Caco-2 (cell line): ENCODE measurements around the gene FXR2. TPM values are rescaled to one million over a fixed set of nuclear protein-coding genes. Genes with fewer than 3 reads are reported as not detected.

Experiments
- BruUV-seq: library from RNA; stranded (reverse); fragments of 400-500 nt; replicated peaks from 2 replicates; lab custom pipeline; 2021; lab: Mats Ljungman, UMichigan
- CTCF ChIA-PET: fragments of 300-600 bp; sonication (Branson Sonifier 250); formaldehyde crosslinking; loops from one replicate; lab custom pipeline; 2022; ENCODE audit warnings: antibody characterized with exemption; lab: Charles Lee
- POLR2A ChIA-PET: fragments of 300-600 bp; sonication (Branson Sonifier 250); formaldehyde crosslinking; loops from one replicate; lab custom pipeline; 2022; ENCODE audit warnings: antibody characterized with exemption; lab: Charles Lee
- DNase-seq, 2 experiments: peaks; one replicate each; pipeline versions ENCODE4 v3.0.0 to v3.0.0-alpha.2; 2020 to 2022
- H3K27me3 ChIP-seq: replicated peaks from 2 replicates; pipeline ENCODE4 v1.6.0; 2011; ENCODE audit warnings: low read length; ENCODE audit not compliant: control insufficient read depth, insufficient read depth
- H3K36me3 ChIP-seq: 2 replicates; pipeline ENCODE4 v1.5.1; 2011; ENCODE audit warnings: low read length; ENCODE audit not compliant: control insufficient read depth, insufficient read depth
- H3K4me1 ChIP-seq: fragments of 250-450 bp; sonication (Bioruptor Pico); 2 replicates; pipeline ENCODE4 v1.5.1; 2020; ENCODE audit warnings: mild to moderate bottlenecking
- H3K4me3 ChIP-seq: 2 replicates; pipeline ENCODE4 v1.5.1; 2011; ENCODE audit warnings: low read depth, mild to moderate bottlenecking, control low read depth, low read length
- H3K9me3 ChIP-seq: fragments of 250-450 bp; sonication (Bioruptor Pico); 2 replicates; pipeline ENCODE4 v1.5.1; 2020; ENCODE audit warnings: mild to moderate bottlenecking, moderate library complexity
- H3K27ac Mint-ChIP-seq: one replicate; pipeline ENCODE4 v1.8.0; 2022; ENCODE audit warnings: mixed read lengths; ENCODE audit not compliant: unreplicated experiment
- H3K27me3 Mint-ChIP-seq: one replicate; pipeline ENCODE4 v1.8.0; 2022; ENCODE audit warnings: mixed read lengths; ENCODE audit not compliant: insufficient read depth, unreplicated experiment
- H3K36me3 Mint-ChIP-seq: one replicate; pipeline ENCODE4 v1.8.0; 2022; ENCODE audit warnings: mild to moderate bottlenecking, mixed read lengths; ENCODE audit not compliant: insufficient read depth, unreplicated experiment
- H3K4me1 Mint-ChIP-seq: one replicate; pipeline ENCODE4 v1.8.0; 2022; ENCODE audit warnings: low read depth, mixed read lengths; ENCODE audit not compliant: unreplicated experiment
- H3K4me3 Mint-ChIP-seq: one replicate; pipeline ENCODE4 v1.8.0; 2022; ENCODE audit warnings: mild to moderate bottlenecking, moderate library complexity, mixed read lengths; ENCODE audit not compliant: unreplicated experiment
- H3K9me3 Mint-ChIP-seq: one replicate; pipeline ENCODE4 v1.8.0; 2022; ENCODE audit warnings: mixed read lengths; ENCODE audit not compliant: unreplicated experiment
- intact Hi-C: fragments of 100-400 bp; cut with micrococcal nuclease; formaldehyde crosslinking; loops from one replicate; pipeline ENCODE4 v1.10.0; 2022; ENCODE audit not compliant: unreplicated experiment
- total RNA-seq: library from RNA; stranded (reverse); gene quantifications from 2 replicates; pipeline ENCODE4 v1.2.3, GENCODE V29; 2022
- TF ChIP-seq, protein P1 (sequence below), 2 experiments: fragments of 200-600 bp in 1 of 2; IDR thresholded peaks; 1 replicate in 1 of 2; 2 replicates in 1 of 2; pipeline versions ENCODE4 v1.5.1 to v1.8.0; 2011 to 2022; ENCODE audit warnings: antibody characterized with exemption in 1 of 2, control low read depth in 1 of 2, inconsistent platforms in 1 of 2, low read depth in 1 of 2, low read length in 1 of 2, mild to moderate bottlenecking in 1 of 2, moderate library complexity in 1 of 2; ENCODE audit not compliant: insufficient read depth in 1 of 2, severe bottlenecking in 1 of 2, unreplicated experiment in 1 of 2

Gene FXR2
- total RNA-seq, 1 experiment from 2014 or later, result 25.3 TPM

GRCh38 chr17:7573324-7574080 is 41.2 kb downstream of the FXR2 start:
- intact Hi-C loops, result loop anchor here (2.0 to 5.0 kb wide), 2 partner anchors 41 to 91 kb away; partner anchors contain the start of genes FXR2, POLR2A and SLC35G6

GRCh38 chr17:7572588-7573323 is 41.9 kb downstream of the FXR2 start:
- POLR2A ChIA-PET, result interaction anchor here (0.5 to 1.7 kb wide), 7 partner anchors 11 to 343 kb away, joined by 3 to 13 read pairs (median 5); partner anchors contain the start of genes MPDU1, NEURL4, TMEM256 and TP53
- Mint-ChIP-seq H3K9me3 (no peaks in the 10 kb centered on the region), H3K27me3 (no peaks in the 10 kb centered on the region), H3K36me3 (peaks cover 57% of the 10 kb centered on the region), H3K27ac (peak overlapping the region; percentile 99), H3K4me1 (peaks cover 1% of the 10 kb centered on the region), H3K4me3 (peak overlapping the region; percentile 92)
- TSS peak; percentile 9 for BruUV-seq
- Histone ChIP-seq H3K9me3 (no peaks in the 10 kb centered on the region), H3K4me3 (peak overlapping the region; percentile 98), H3K27me3 (no peaks in the 10 kb centered on the region), H3K4me1 (peaks cover 12% of the 10 kb centered on the region), H3K36me3 (no peaks in the 10 kb centered on the region; the same call in 1 of the 2 replicates)
- DNase-seq, result peak; percentile 96
- CTCF ChIA-PET, result no interaction called here
- TF ChIP-seq, protein P1, sequence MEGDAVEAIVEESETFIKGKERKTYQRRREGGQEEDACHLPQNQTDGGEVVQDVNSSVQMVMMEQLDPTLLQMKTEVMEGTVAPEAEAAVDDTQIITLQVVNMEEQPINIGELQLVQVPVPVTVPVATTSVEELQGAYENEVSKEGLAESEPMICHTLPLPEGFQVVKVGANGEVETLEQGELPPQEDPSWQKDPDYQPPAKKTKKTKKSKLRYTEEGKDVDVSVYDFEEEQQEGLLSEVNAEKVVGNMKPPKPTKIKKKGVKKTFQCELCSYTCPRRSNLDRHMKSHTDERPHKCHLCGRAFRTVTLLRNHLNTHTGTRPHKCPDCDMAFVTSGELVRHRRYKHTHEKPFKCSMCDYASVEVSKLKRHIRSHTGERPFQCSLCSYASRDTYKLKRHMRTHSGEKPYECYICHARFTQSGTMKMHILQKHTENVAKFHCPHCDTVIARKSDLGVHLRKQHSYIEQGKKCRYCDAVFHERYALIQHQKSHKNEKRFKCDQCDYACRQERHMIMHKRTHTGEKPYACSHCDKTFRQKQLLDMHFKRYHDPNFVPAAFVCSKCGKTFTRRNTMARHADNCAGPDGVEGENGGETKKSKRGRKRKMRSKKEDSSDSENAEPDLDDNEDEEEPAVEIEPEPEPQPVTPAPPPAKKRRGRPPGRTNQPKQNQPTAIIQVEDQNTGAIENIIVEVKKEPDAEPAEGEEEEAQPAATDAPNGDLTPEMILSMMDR (IDR thresholded peaks at IDR 0.05; ENCODE audit: insufficient read depth in 1 of 2, low read depth in 1 of 2, low read length in 1 of 2, severe bottlenecking in 1 of 2, unreplicated experiment in 1 of 2), result no peak
- intact Hi-C loops, result loop anchor here (2.0 to 5.0 kb wide), 2 partner anchors 42 to 90 kb away; partner anchors contain the start of genes FXR2, POLR2A and SLC35G6

More at GRCh38 chr17:7573324-7574080, 41.2 kb downstream of the FXR2 start:
- H3K4me1 Mint-ChIP-seq, result no peaks in the 10 kb centered on the region
- Histone ChIP-seq H3K4me1 (peaks cover 12% of the 10 kb centered on the region), H3K36me3 (no peaks in the 10 kb centered on the region; the same call in 1 of the 2 replicates), H3K27me3 (no peaks in the 10 kb centered on the region), H3K9me3 (no peaks in the 10 kb centered on the region), H3K4me3 (peak overlapping the region; percentile 98)
- peak overlapping the region; percentile 99 for H3K27ac Mint-ChIP-seq
- peaks cover 62% of the 10 kb centered on the region for H3K36me3 Mint-ChIP-seq
- ChIA-PET POLR2A (interaction anchor here (0.7 to 1.7 kb wide), 5 partner anchors 10 to 342 kb away, joined by 3 to 13 read pairs (median 7); partner anchors contain the start of genes MPDU1, TMEM256, TP53 and ZBTB4), CTCF (no interaction called here)
- H3K27me3 Mint-ChIP-seq, result no peaks in the 10 kb centered on the region
- peak; percentile 70 to 72 for DNase-seq
- H3K4me3 Mint-ChIP-seq, result peak overlapping the region; percentile 92
- TF ChIP-seq, protein P1 (IDR thresholded peaks at IDR 0.05; ENCODE audit: insufficient read depth in 1 of 2, low read depth in 1 of 2, low read length in 1 of 2, severe bottlenecking in 1 of 2, unreplicated experiment in 1 of 2), result no peak
- no peaks in the 10 kb centered on the region for H3K9me3 Mint-ChIP-seq
- no TSS peak for BruUV-seq

- intact Hi-C loops, result loop anchor here (2.0 to 5.0 kb wide), 2 partner anchors 43 to 90 kb away; partner anchors contain the start of genes FXR2, POLR2A and SLC35G6
- DNase-seq, result no peak
- H3K4me3 Mint-ChIP-seq, result peak overlapping the region; percentile 92
- BruUV-seq, result no TSS peak
- POLR2A ChIA-PET, result interaction anchor here (0.5 to 1.1 kb wide), 2 partner anchors 115 to 243 kb away, joined by 3 to 5 read pairs; partner anchors contain the start of genes NEURL4 and TP53
- TF ChIP-seq, protein P1 (IDR thresholded peaks at IDR 0.05; ENCODE audit: insufficient read depth in 1 of 2, low read depth in 1 of 2, low read length in 1 of 2, severe bottlenecking in 1 of 2, unreplicated experiment in 1 of 2), result no peak
- peak overlapping the region; percentile 50 for H3K4me3 ChIP-seq
- H3K36me3 ChIP-seq, result no peaks in the 10 kb centered on the region; the same call in 1 of the 2 replicates
- peaks cover 6% of the 10 kb centered on the region for H3K4me1 Mint-ChIP-seq
- H3K27me3 Mint-ChIP-seq, result no peaks in the 10 kb centered on the region
- no peaks in the 10 kb centered on the region for H3K9me3 Mint-ChIP-seq
- no peaks in the 10 kb centered on the region for H3K9me3 ChIP-seq
- peaks cover 12% of the 10 kb centered on the region for H3K4me1 ChIP-seq
- H3K27me3 ChIP-seq, result no peaks in the 10 kb centered on the region
- H3K36me3 Mint-ChIP-seq, result peaks cover 57% of the 10 kb centered on the region
- CTCF ChIA-PET, result no interaction called here
- peak overlapping the region; percentile 99 for H3K27ac Mint-ChIP-seq
These were observed 42.4 kb downstream of the FXR2 start for GRCh38 chr17:7572338-7572587.
